NCI-H2029 treated with DMSO at 0.1 percent for 48 hours (cell line): ENCODE measurements around the gene TSPAN13.
A peak's percentile ranks its signal among the peaks of the same experiment; 100 is the strongest.
"Not testable (repeated sequence)": the region's sequence is repeated elsewhere in the genome, so short reads cannot be mapped to it uniquely, and the experiment has no call there.

Source experiments
- DNase-seq: peaks from one replicate; lab custom pipeline; 2025; lab: John Stamatoyannopoulos, UW

Gene TSPAN13

GRCh38 chr7:16740996-16741395 is 12.6 kb upstream of the TSPAN13 start:
- DNase-seq = no peak

GRCh38 chr7:16741676-16742075 is 11.9 kb upstream of the TSPAN13 start:
- DNase-seq = no peak

GRCh38 chr7:16742547-16742946 is 11.0 kb upstream of the TSPAN13 start:
- no peak for DNase-seq

DNA sequence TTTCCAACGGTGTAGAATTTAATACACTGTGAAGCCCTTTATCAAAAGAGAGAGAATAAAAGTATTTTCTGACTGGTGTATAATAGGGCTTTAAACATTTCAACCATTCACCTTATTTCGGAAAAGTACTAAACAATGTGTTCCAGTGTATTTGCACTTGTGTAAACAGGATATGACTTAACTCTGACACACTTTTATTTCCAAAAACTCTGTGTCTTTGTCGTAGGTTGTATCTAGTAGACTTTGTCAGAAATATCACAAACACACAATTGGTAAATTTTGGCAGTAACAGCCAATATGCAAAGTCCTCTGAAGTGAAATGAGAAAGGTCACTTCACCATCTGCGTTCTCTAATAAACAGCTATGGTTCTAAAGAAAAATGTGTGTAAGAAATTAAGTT is 10.3 kb upstream of the TSPAN13 start:
- no peak for DNase-seq

DNA sequence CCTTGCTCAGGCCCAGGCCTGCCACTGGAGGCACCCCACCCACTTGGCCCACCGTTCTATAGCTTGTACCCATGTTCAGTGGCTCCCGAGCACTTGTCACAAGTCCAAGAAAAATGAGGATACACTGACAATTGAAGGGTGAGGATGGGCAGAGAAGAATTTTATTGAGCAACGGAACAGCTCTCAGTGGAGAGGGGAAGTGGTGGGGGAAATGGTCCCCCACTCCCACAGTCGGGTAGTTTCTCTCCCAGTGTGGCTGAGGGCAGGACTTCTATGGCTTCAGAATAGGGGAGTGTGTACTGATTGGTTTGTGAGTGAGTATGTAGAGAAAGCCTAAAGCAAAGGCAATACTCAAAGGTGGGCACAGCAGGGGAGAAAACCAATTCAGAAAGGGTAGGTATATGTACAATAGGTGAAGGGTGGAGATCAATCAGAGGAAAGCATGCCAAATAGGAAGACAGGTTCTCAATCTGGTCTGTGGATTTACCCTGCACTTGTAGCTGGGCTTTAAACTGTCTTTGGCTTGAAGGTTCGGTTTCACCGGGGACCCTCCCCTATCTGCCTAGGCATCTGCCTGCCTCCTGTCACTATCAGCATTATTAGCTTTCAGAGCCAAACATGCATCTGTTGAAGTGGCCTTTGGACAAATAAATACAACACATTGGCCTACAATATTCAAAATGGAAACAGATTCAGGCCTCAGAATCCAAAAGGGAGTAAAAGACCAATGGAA is 8.9 kb upstream of the TSPAN13 start:
- DNase-seq = no peak

DNA sequence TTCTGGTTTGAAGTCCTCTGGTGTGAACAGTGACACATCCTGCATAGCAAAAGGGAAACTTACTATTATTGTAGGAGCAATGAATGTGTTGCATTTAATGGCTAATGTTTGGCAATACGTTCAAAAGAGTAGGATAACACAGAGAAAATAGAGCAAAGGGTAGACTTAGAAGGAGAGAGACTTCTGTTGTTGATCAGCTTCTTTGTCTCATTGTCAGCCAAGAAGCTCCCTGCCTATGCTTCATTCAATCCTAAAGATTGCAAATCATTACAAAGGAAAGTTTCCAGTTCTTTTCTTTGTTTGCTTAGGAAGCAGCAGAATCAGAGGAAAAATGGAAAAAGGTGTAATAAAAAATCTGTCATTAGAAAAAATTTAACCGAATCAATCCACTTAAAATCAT is 7.9 kb upstream of the TSPAN13 start:
- no peak for DNase-seq

DNA sequence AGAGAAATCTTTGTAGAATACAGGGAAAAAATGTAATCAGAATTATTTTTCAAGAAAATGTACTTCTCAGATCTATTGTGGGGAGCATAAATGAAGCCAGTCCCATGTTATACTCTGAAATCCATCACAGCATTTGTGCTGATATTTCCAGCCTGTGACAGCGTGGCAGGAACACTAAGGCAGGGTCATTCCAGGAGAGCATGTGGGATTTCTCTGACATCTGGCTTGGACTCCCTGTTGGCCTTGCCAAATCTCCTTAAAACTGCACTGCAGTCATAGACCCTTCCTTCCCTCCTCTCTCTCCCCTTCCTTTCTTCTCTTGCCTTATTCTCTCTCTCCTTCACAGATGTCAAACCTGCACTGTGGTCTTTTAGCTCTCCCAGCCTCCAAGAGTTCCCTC is 6.5 kb upstream of the TSPAN13 start:
- DNase-seq = no peak

- peak; percentile 27 for DNase-seq
Observed at GRCh38 chr7:16753932-16754855, 639 bp downstream of the TSPAN13 start.

DNA sequence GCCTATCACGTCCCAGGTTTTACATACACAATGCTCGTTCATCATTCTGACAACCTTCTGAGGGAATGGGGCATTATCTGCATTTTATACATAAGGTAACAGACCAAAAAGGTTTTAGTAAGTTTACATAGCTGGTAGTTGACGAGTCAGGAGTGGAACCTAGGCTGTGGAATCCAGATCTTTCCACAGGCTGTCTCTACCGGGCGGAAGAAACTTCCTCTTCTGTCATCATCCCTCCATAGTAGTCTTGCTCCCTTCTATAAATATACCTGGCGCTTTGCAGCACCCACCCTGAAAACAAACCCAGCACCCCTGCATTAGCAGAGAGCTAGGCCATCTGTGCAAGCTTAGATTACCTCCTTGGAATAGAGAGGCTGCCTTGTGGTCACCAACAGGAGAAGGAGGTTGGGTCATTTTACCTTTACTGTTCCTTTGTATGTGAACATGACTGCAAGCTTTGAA is 1.3 kb downstream of the TSPAN13 start:
- no peak for DNase-seq

GRCh38 chr7:16755397-16755796 is 1.8 kb downstream of the TSPAN13 start:
- no peak for DNase-seq

- DNase-seq = no peak
Observed at GRCh38 chr7:16758036-16758435, 4.5 kb downstream of the TSPAN13 start.

GRCh38 chr7:16758631-16759611 is 5.4 kb downstream of the TSPAN13 start:
- DNase-seq = no peak

DNA sequence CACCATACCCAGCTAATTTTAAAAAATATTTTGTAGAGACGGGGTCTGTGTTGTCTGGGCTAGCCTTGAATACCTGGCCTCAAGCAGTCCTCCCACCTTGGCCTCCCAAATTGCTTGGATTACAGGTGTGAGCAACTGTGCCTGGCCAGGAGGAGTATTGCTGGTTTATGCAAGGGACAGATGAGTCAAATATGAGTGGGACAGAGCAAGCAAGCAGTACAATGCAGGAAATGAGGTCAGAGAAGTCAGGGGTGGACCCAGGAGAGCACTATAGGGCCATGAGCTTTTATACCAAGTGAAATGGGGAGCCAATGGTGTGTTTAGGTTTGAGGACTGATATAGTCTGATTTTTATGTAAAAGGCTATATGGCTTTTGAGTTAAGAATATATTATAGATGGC is 6.3 kb downstream of the TSPAN13 start:
- no peak for DNase-seq

GRCh38 chr7:16762177-16762576 is 8.6 kb downstream of the TSPAN13 start:
- DNase-seq = no peak

DNA sequence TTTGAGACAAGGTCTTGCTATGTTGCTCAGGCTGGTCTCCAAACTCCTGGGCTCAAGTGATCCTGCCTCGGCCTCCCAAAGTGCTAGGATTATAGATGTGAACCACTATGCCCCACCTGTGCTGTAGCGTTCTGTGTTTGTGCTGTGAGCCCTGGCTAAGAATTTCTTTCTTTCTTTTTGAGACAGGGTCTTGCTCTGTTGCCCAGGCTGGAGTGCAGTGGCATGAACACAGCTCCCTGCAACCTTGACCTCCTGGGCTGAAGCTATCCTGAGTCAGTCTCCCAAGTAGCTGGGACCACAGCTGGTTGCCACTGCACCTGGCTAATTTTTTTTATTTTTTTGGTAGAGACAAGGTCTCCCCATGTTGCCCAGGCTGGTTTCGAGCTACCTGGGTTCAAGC is 11.4 kb downstream of the TSPAN13 start:
- DNase-seq = no peak

- DNase-seq = no peak
Observed at GRCh38 chr7:16765436-16765859, 11.9 kb downstream of the TSPAN13 start.

DNA sequence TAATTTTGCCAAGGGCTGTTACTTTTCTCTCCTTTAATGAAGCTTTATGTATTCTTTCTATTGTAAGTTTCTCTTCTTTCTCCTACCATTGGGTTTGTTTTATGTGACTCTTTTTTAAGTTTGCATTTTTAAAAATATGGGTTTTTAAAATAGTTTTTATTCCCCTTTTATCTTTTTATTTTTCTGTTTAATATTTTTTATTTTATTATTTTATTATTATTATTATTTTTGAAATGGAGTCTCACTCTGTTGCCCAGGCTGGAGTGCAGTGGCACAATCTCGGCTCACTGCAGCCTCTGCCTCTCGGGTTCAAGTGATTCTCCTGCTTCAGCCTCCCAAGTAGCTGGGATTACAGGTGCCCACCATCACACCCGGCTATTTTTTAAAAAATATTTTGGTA is 16.4 kb downstream of the TSPAN13 start:
- DNase-seq = not testable (repeated sequence)

- no peak for DNase-seq
Observed at GRCh38 chr7:16770657-16771329, 17.2 kb downstream of the TSPAN13 start.

GRCh38 chr7:16773326-16773725 is 19.8 kb downstream of the TSPAN13 start:
- no peak for DNase-seq

GRCh38 chr7:16773884-16774283 is 20.3 kb downstream of the TSPAN13 start:
- no peak for DNase-seq

GRCh38 chr7:16774294-16774693 is 20.7 kb downstream of the TSPAN13 start:
- DNase-seq = no peak
